ENCODE results near the gene UBE3C. TPM values are rescaled to one million over a fixed set of nuclear protein-coding genes. Genes with fewer than 3 reads are reported as not detected.

The UBE3C gene
- total and polyA plus RNA-seq, 9 of the 15 experiments (the other 6 are each of a cell fraction or from before 2014, with no cell fraction given) = 9.6 to 91.7 (median 75.4) TPM

DNA sequence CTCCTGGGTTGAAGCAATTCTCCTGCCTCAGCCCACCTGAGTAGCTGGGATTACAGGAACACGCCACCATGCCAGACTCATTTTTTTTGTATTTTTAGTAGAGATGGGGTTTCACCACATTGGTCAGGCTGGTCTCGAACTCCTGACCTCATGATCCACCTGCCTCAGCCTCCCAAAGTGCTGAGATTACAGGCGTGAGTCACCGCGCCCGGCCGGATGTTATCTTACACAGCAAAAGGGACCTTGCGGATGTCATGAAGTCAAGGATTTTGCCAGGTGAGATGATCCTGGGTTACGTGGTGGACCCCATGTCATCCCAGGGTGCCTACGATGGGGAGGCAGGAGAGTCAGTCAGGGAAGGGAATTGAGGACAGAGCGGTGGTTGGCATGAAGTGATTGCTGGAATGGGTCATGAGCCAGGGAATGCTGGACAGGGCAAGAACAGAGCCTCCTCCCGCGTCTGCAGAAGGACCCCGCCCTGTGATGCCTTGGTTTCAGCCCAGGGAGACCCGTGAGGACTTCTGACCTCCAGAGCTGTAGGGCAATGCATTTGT, 8.7 kb upstream of the UBE3C start:
- H4K20me1 ChIP-seq (replicated peaks; ENCODE audit: control insufficient read depth, insufficient read depth, low read length) = no peaks in the 10 kb centered on the region
- DNase-seq (ENCODE audit: extremely low read depth in 1 of 4, low spot score in 3 of 4) = peak in 1 of 4 experiments; percentile 6
- no peak overlapping the region for H3K27ac ChIP-seq (ENCODE audit: extremely low read depth, low read depth, low read length)
- peak; percentile 39; the same call in 1 of the 2 replicates for TF ChIP-seq ARID1B (IDR thresholded peaks at IDR 0.05)
- TF ChIP-seq, protein P1, sequence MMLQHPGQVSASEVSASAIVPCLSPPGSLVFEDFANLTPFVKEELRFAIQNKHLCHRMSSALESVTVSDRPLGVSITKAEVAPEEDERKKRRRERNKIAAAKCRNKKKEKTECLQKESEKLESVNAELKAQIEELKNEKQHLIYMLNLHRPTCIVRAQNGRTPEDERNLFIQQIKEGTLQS (IDR thresholded peaks at IDR 0.05) = peak; percentile 78
- TF ChIP-seq, protein P1 (CRISPR knock-in tag; conservative IDR thresholded peaks at IDR 0.05) = no peak
- TF ChIP-seq TAF9B (IDR thresholded peaks at IDR 0.05; ENCODE audit: partially characterized antibody) = no peak
- no peak for TF ChIP-seq PCBP2 (IDR thresholded peaks at IDR 0.05; ENCODE audit: low read depth, low read length, poor library complexity, severe bottlenecking)
- TF ChIP-seq SMARCE1 (IDR thresholded peaks at IDR 0.05) = peak; percentile 52; the same call in 1 of the 2 replicates
- no peak for TF ChIP-seq TCF3 (CRISPR knock-in tag; IDR thresholded peaks at IDR 0.05)
- TF ChIP-seq ETV1 (tag; conservative IDR thresholded peaks at IDR 0.05; ENCODE audit: low read depth) = 0 out of 2 replicates have a peak, but pooled peaks have one; percentile 29
- 0 out of 2 replicates have a peak, but pooled peaks have one; percentile 39 for TF ChIP-seq SMARCA4 (IDR thresholded peaks at IDR 0.05)
- TF ChIP-seq HDAC1 (IDR thresholded peaks at IDR 0.05) = peak in 1 of 2 experiments; percentile 45; a peak in 1 of 4 replicates
- TF ChIP-seq KDM1A (IDR thresholded peaks at IDR 0.05) = peak; percentile 89 to 91
- TF ChIP-seq CBFA2T3 (IDR thresholded peaks at IDR 0.05) = peak; percentile 37
- TF ChIP-seq BCOR (IDR thresholded peaks at IDR 0.05) = peak; percentile 59
- TF ChIP-seq ADNP (tag; IDR thresholded peaks at IDR 0.05) = peak; percentile 39; the same call in 1 of the 2 replicates
- TF ChIP-seq ZEB2 (IDR thresholded peaks at IDR 0.05) = peak; percentile 55; the same call in 1 of the 2 replicates
- TF ChIP-seq FOSL1 (tag; conservative IDR thresholded peaks at IDR 0.05) = peak; percentile 35; the same call in 1 of the 2 replicates
- TF ChIP-seq SMARCC2 (IDR thresholded peaks at IDR 0.05; ENCODE audit: low read depth) = no peak
- no peak for TF ChIP-seq TCFL5 (CRISPR knock-in tag; conservative IDR thresholded peaks at IDR 0.05)
- peak; percentile 64 for TF ChIP-seq DPF2 (IDR thresholded peaks at IDR 0.05)
- TF ChIP-seq GATAD2A (IDR thresholded peaks at IDR 0.05) = no peak
- TF ChIP-seq JUND (IDR thresholded peaks at IDR 0.05; ENCODE audit: borderline replicate concordance, low read depth, low read length) = 0 out of 2 replicates have a peak, but pooled peaks have one; percentile 11
- peak; percentile 21; the same call in 1 of the 3 replicates for TF ChIP-seq JUND (tag; IDR thresholded peaks at IDR 0.05; ENCODE audit: borderline replicate concordance, low read depth, low read length)
- H3K79me2 ChIP-seq (ENCODE audit: control insufficient read depth, insufficient read depth, low read length) = no peaks in the 10 kb centered on the region
- 0 out of 4 replicates have a peak overlapping the region, but pooled peaks of 1 of the 2 experiments have one; percentile 41 for H3K9ac ChIP-seq (ENCODE audit: insufficient read depth in 1 of 2, low read depth in 2 of 2, low read length in 2 of 2)
- H3K4me2 ChIP-seq (ENCODE audit: insufficient read depth, low read length) = no peak overlapping the region
- no peak for ATAC-seq
- no TSS peak for BruUV-seq (replicated peaks)
- H3K9me1 ChIP-seq (ENCODE audit: control insufficient read depth, insufficient read depth, low read length) = no peaks in the 10 kb centered on the region
- H2AFZ ChIP-seq (ENCODE audit: low read depth, low read length) = no peak overlapping the region
- POLR2A ChIA-PET = interaction anchor here (0.6 to 1.2 kb wide), 4 partner anchors 22 to 554 kb away, joined by 3 to 4 read pairs (median 3); no protein-coding TSS in a partner anchor
- H3K27me3 ChIP-seq (ENCODE audit: control insufficient read depth in 2 of 2, insufficient read depth in 2 of 2, low read length in 2 of 2) = peaks cover 9 to 13% of the 10 kb centered on the region in 2 experiments; a peak in 4 of 5 replicates
- in situ Hi-C loops (cut with MboI) (no loop called here), intact Hi-C loops (cut with micrococcal nuclease) (loop anchor here (10.0 kb wide), 1 partner anchor 225 kb away; no protein-coding TSS in a partner anchor)
- H3K36me3 ChIP-seq (ENCODE audit: control insufficient read depth, insufficient read depth, low read length) = no peaks in the 10 kb centered on the region
- H3K9me3 ChIP-seq (replicated peaks; ENCODE audit: control insufficient read depth, insufficient read depth, low read depth, low read length) = no peaks in the 10 kb centered on the region
- WGBS (ENCODE audit: insufficient coverage, low coverage, missing lambda C conversion rate) = 7% methylated on average over 15 of the region's 15 CpGs
- peaks cover 1 to 9% of the 10 kb centered on the region in 2 experiments; a peak in 4 of 5 replicates for H3K4me1 ChIP-seq (replicated peaks in 1 of 2; ENCODE audit: control insufficient read depth in 2 of 2, insufficient read depth in 2 of 2, low read length in 2 of 2)
- CTCF ChIA-PET (ENCODE audit: low intra/inter-chr PET ratio) = interaction anchor here (0.5 kb wide), 1 partner anchor 79 kb away, joined by 3 read pairs; no protein-coding TSS in a partner anchor
- no peak overlapping the region for H3K4me3 ChIP-seq
- FAIRE-seq = no peak

Measured in K562 (cell line).